HUES48 (cell line): ENCODE data around the gene FNDC3B.
A peak's percentile ranks its signal among the peaks of the same experiment; 100 is the strongest.

Experiments
- H3K27ac ChIP-seq: one replicate; pipeline ENCODE4 v1.7.0; 2013; ENCODE audit warnings: low read depth, low read length, inconsistent platforms
- H3K27me3 ChIP-seq: 2 replicates; pipeline ENCODE4 v1.6.1; 2013; ENCODE audit warnings: mild to moderate bottlenecking, low read length; ENCODE audit not compliant: control insufficient read depth, insufficient read depth
- H3K36me3 ChIP-seq: 2 replicates; pipeline ENCODE4 v1.6.1; 2013; ENCODE audit warnings: low read length; ENCODE audit not compliant: control insufficient read depth, insufficient read depth
- H3K4me1 ChIP-seq: 2 replicates; pipeline ENCODE4 v1.6.1; 2013; ENCODE audit warnings: mild to moderate bottlenecking, low read length; ENCODE audit not compliant: control insufficient read depth, insufficient read depth
- H3K4me3 ChIP-seq: 2 replicates; pipeline ENCODE4 v1.5.1; 2013; ENCODE audit warnings: mild to moderate bottlenecking, low read depth, low read length
- H3K9ac ChIP-seq: 2 replicates; pipeline ENCODE4 v1.6.1; 2013; ENCODE audit warnings: mild to moderate bottlenecking, low read depth, low read length, moderate library complexity
- H3K9me3 ChIP-seq: 2 replicates; pipeline ENCODE4 v1.6.1; 2013; ENCODE audit warnings: low read length; ENCODE audit not compliant: control insufficient read depth, insufficient read depth

FNDC3B gene

GRCh38 chr3:172186607-172187006, 147.2 kb downstream of the FNDC3B start:
- Histone ChIP-seq H3K9me3 (no peaks in the 10 kb centered on the region), H3K4me3 (no peak overlapping the region), H3K4me1 (peaks cover 15% of the 10 kb centered on the region), H3K27me3 (no peaks in the 10 kb centered on the region), H3K9ac (no peak overlapping the region), H3K27ac (no peak overlapping the region), H3K36me3 (no peaks in the 10 kb centered on the region)

GRCh38 chr3:172187511-172187910, 148.1 kb downstream of the FNDC3B start:
- H3K9me3 ChIP-seq = no peaks in the 10 kb centered on the region
- H3K36me3 ChIP-seq = no peaks in the 10 kb centered on the region
- no peak overlapping the region for H3K9ac ChIP-seq
- no peaks in the 10 kb centered on the region for H3K27me3 ChIP-seq
- peaks cover 7% of the 10 kb centered on the region for H3K4me1 ChIP-seq
- no peak overlapping the region for H3K27ac ChIP-seq
- no peak overlapping the region for H3K4me3 ChIP-seq

DNA sequence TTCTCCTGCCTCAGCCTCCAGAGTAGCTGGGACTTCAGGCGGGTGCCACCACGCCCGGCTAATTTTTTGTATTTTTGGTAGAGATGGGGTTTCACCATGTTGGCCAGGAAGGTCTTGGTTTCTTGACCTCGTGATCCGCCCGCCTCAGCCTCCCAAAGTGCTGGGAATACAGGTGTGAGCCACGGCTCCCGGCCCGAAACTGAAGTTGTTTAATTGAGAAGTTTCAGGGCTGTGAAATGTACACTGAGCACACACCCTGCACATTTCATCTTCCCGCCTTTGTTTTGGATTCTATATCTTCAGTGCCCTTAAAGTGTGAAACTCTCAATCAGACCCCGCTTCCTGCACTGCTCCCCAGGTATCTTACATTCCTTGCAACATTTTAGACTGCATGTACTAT, 149.1 kb downstream of the FNDC3B start:
- no peaks in the 10 kb centered on the region for H3K9me3 ChIP-seq
- H3K27ac ChIP-seq = no peak overlapping the region
- H3K9ac ChIP-seq = no peak overlapping the region
- no peak overlapping the region for H3K4me3 ChIP-seq
- H3K27me3 ChIP-seq = no peaks in the 10 kb centered on the region
- H3K36me3 ChIP-seq = no peaks in the 10 kb centered on the region
- peaks cover 5% of the 10 kb centered on the region; the same call in 1 of the 2 replicates for H3K4me1 ChIP-seq

DNA sequence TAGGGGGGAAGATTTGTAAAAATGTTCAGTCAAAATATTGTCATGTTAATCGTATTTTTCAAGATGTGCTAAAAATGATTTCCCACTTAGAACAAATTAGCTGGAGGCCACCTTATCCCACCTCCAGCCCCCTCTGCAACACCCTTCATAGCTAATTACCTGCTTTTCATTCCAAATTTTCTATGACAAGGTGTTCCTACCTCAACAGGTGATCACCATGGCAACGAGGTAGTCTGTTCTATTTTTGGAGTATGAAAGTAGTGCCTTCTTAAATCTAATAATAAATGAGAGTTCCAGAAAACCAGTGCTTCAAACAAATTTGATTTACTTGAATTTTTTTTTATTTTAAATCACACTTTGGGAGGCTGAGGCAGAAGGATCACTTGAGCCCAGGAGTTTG, 149.8 kb downstream of the FNDC3B start:
- no peak overlapping the region for H3K9ac ChIP-seq
- H3K4me1 ChIP-seq = peaks cover 4% of the 10 kb centered on the region; the same call in 1 of the 2 replicates
- no peaks in the 10 kb centered on the region for H3K36me3 ChIP-seq
- no peaks in the 10 kb centered on the region for H3K27me3 ChIP-seq
- H3K27ac ChIP-seq = no peak overlapping the region
- no peak overlapping the region for H3K4me3 ChIP-seq
- H3K9me3 ChIP-seq = no peaks in the 10 kb centered on the region

DNA sequence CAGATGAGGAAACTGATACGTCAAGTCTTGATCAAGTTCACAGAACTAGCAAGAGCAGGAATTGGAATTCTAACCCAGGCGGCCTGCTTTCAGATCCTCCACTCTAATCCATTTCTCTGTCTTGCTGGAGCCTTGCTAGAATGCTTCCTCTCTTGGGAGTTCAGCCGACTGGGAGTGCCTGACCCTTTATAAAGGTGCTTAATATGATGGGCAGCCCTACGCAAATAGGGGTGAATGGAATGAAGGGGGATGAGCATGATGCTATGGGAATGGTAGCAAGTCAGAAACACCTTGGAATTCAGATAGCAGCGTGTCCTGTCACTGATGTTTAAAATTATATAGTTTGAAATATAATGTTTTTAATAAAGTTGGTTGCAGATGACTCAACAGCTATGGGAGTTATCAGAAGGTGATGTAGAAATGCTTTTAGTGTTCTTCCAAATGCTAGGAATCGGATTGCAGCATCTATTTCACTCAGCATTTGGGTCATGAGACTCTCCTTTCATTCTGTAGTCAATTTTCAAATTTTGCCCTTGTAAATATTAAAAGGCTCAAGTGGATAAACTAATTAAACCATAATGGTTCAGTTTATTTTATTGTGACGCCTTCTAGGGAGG, 150.7 kb downstream of the FNDC3B start:
- Histone ChIP-seq H3K4me1 (peaks cover 8% of the 10 kb centered on the region; the same call in 1 of the 2 replicates), H3K9ac (no peak overlapping the region), H3K27ac (no peak overlapping the region), H3K9me3 (no peaks in the 10 kb centered on the region), H3K4me3 (no peak overlapping the region), H3K27me3 (no peaks in the 10 kb centered on the region), H3K36me3 (no peaks in the 10 kb centered on the region)

DNA sequence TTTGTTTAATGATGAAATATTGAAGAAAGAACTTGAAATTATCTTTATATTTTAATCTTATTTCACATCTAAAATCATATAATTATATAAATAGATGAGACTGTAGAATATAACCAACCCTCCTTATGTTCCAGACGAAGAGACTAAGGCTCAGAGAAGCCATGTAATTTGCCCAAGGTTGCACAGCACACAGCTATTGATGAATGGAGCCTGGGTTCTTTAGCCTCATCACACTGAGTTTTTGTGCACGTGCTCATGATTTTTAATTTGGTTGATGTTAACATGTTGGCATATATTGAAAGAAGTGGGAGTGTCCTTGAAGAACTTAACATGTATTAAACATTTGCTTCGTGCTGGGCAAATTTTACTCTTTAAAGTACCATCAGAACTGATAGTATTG, 151.6 kb downstream of the FNDC3B start:
- no peak overlapping the region for H3K9ac ChIP-seq
- no peaks in the 10 kb centered on the region for H3K27me3 ChIP-seq
- no peaks in the 10 kb centered on the region for H3K9me3 ChIP-seq
- H3K4me1 ChIP-seq = peaks cover 14% of the 10 kb centered on the region; the same call in 1 of the 2 replicates
- H3K36me3 ChIP-seq = no peaks in the 10 kb centered on the region
- H3K4me3 ChIP-seq = no peak overlapping the region
- no peak overlapping the region for H3K27ac ChIP-seq

GRCh38 chr3:172191629-172192028, 152.3 kb downstream of the FNDC3B start:
- Histone ChIP-seq H3K9me3 (no peaks in the 10 kb centered on the region), H3K4me3 (no peak overlapping the region), H3K36me3 (no peaks in the 10 kb centered on the region), H3K27ac (no peak overlapping the region), H3K9ac (no peak overlapping the region), H3K27me3 (no peaks in the 10 kb centered on the region), H3K4me1 (peaks cover 14% of the 10 kb centered on the region; the same call in 1 of the 2 replicates)

DNA sequence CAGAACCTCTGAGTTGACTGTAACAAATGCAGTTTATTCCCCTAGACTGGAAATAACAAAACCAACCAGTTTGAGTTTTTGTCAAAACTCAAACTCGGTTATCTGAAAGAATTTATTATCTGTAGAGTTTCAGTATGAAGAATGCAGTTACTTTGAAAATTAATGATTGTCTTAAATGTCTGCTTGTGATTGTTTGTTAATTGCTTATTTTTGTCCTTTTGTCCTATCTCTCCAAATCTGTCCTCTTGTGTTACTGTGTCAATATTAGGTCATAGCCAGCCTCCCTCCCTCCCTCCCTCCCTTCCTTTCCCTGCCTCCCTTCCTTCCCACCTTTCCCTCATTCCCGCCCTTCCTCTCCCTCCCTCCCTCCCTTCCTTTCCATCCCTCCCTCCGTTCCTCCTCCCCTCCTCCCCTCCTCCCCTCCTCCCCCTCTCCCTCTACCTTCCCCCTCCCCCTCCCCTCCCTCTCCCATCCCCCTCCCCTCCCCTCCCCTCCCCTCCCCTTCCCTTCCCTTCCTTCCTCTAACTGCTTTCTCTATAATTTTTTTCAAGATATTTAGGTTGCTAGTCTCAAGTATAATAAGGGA, 153.5 kb downstream of the FNDC3B start:
- Histone ChIP-seq H3K4me1 (peaks cover 14% of the 10 kb centered on the region; the same call in 1 of the 2 replicates), H3K9ac (no peak overlapping the region), H3K9me3 (no peaks in the 10 kb centered on the region), H3K36me3 (no peaks in the 10 kb centered on the region), H3K4me3 (no peak overlapping the region), H3K27me3 (no peaks in the 10 kb centered on the region), H3K27ac (no peak overlapping the region)

DNA sequence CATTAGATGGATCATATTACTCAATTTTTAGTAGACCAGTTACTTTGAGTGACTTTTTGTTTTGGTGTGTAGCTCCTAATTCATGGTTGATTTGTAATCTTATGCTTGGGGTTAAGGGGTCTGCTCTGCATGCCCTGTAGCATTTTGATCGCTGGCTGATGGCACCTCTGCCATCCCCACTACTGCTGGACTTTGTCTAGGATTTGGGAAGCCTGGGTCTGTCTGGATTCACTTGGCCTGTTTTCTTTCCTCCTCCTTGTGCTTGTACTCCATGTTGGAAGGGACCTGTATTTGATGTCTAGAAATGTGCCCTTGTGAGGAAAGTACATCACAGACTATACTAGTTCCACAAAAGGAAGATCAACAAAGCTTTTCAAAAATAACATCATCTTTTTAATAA, 154.1 kb downstream of the FNDC3B start:
- Histone ChIP-seq H3K9ac (no peak overlapping the region), H3K27ac (no peak overlapping the region), H3K4me3 (no peak overlapping the region), H3K36me3 (no peaks in the 10 kb centered on the region), H3K4me1 (peaks cover 14% of the 10 kb centered on the region; the same call in 1 of the 2 replicates), H3K9me3 (no peaks in the 10 kb centered on the region), H3K27me3 (no peaks in the 10 kb centered on the region)

DNA sequence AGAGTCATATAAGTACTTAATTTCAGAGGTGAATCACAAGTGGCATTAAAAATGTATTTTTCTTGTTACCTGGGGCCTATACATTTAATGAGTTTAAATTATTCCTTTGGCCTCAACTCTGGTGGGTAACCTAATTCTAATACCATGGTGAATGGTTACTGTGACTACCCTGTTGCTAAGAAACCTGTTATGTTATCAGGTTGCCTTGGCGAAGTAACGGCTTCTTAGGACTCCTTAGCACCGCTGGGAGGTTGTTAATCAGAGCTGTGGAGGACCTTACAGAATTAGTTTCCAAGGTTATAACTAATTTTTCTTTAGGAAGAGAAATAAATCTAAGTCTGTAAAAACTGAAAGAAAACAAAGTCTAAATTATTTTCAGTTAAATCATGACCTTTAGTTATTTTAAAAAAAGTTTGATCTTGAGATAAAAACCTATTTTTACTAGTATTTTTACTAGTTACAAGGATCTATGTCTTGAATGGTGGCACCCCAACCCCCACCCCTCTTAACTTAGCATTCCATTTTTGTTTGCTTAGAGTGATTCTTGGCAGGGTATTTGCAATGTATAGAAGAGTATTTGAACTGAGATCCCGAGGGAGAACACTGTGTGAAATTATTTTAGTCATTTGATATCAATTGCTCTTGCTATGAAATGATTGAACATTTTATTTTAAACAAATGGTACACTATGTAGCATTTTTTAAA, 155.5 kb downstream of the FNDC3B start:
- Histone ChIP-seq H3K27ac (peak overlapping the region; percentile 46), H3K4me1 (peaks cover 14% of the 10 kb centered on the region; the same call in 1 of the 2 replicates), H3K4me3 (no peak overlapping the region), H3K36me3 (no peaks in the 10 kb centered on the region), H3K9me3 (no peaks in the 10 kb centered on the region), H3K9ac (no peak overlapping the region), H3K27me3 (no peaks in the 10 kb centered on the region)

GRCh38 chr3:172195407-172195754, 156.0 kb downstream of the FNDC3B start:
- no peaks in the 10 kb centered on the region for H3K36me3 ChIP-seq
- H3K4me1 ChIP-seq = peaks cover 14% of the 10 kb centered on the region; the same call in 1 of the 2 replicates
- no peak overlapping the region for H3K4me3 ChIP-seq
- H3K9me3 ChIP-seq = no peaks in the 10 kb centered on the region
- H3K27me3 ChIP-seq = no peaks in the 10 kb centered on the region
- H3K27ac ChIP-seq = peak overlapping the region; percentile 46
- no peak overlapping the region; the same call in 1 of the 2 replicates for H3K9ac ChIP-seq
